HG03135 (cell line): ENCODE measurements around the gene SLC27A2.
"Not testable (repeated sequence)": the region's sequence is repeated elsewhere in the genome, so short reads cannot be mapped to it uniquely, and the experiment has no call there.

Experiments used
- ATAC-seq: cut with Tn5 transposase; IDR thresholded peaks from one replicate; pipeline ENCODE4 v1.9.1; 2021; ENCODE audit warnings: mild to moderate bottlenecking, moderate library complexity; ENCODE audit not compliant: unreplicated experiment

SLC27A2 gene

GRCh38 chr15:50181969-50182218 is at the start of gene SLC27A2:
TSS of gene SLC27A2 (plus strand) at chr15:50182196. CDS start at chr15:50182428, 232 bp downstream.
- ATAC-seq = no peak

GRCh38 chr15:50132251-50132984 is 49.6 kb upstream of the SLC27A2 start:
- not testable (repeated sequence) for ATAC-seq

GRCh38 chr15:50134524-50135024 is 47.4 kb upstream of the SLC27A2 start:
- peak; percentile 69 for ATAC-seq

- ATAC-seq = peak; percentile 80
Observed at GRCh38 chr15:50135031-50135551, 46.9 kb upstream of the SLC27A2 start.

GRCh38 chr15:50137330-50137761 is 44.6 kb upstream of the SLC27A2 start:
- no peak for ATAC-seq

GRCh38 chr15:50137893-50138292 is 44.1 kb upstream of the SLC27A2 start:
- no peak for ATAC-seq

GRCh38 chr15:50138391-50138790 is 43.6 kb upstream of the SLC27A2 start:
- ATAC-seq = no peak

GRCh38 chr15:50140098-50140497 is 41.9 kb upstream of the SLC27A2 start:
- ATAC-seq = no peak

GRCh38 chr15:50140983-50141382 is 41.0 kb upstream of the SLC27A2 start:
- ATAC-seq = no peak

- no peak for ATAC-seq
Observed at GRCh38 chr15:50141856-50142255, 40.1 kb upstream of the SLC27A2 start.

GRCh38 chr15:50143255-50143860 is 38.6 kb upstream of the SLC27A2 start:
- no peak for ATAC-seq

GRCh38 chr15:50144341-50145120 is 37.5 kb upstream of the SLC27A2 start:
- ATAC-seq = no peak

GRCh38 chr15:50145451-50145872 is 36.5 kb upstream of the SLC27A2 start:
- ATAC-seq = no peak

GRCh38 chr15:50146632-50147031 is 35.4 kb upstream of the SLC27A2 start:
- ATAC-seq = no peak

GRCh38 chr15:50148362-50148963 is 33.5 kb upstream of the SLC27A2 start:
- ATAC-seq = no peak

- no peak for ATAC-seq
Observed at GRCh38 chr15:50149090-50149489, 32.9 kb upstream of the SLC27A2 start.

- ATAC-seq = no peak
Observed at GRCh38 chr15:50150349-50150748, 31.6 kb upstream of the SLC27A2 start.

- ATAC-seq = no peak
Observed at GRCh38 chr15:50150851-50151250, 31.1 kb upstream of the SLC27A2 start.

GRCh38 chr15:50151476-50151875 is 30.5 kb upstream of the SLC27A2 start:
- no peak for ATAC-seq

GRCh38 chr15:50158236-50158635 is 23.8 kb upstream of the SLC27A2 start:
- not testable (repeated sequence) for ATAC-seq
